SU-DHL-6 (cell line): Measurements from ENCODE around the gene CD93.

ENCODE experiments used
- CTCF ChIP-seq: fragments of 200-600 bp; sonication (generic); IDR thresholded peaks from one replicate; pipeline ENCODE4 v1.5.1; 2017; ENCODE audit warnings: antibody characterized with exemption, mild to moderate bottlenecking, low read length, moderate library complexity; ENCODE audit not compliant: insufficient read depth, poor library complexity, severe bottlenecking
- EZH2phosphoT487 ChIP-seq: fragments of 200-600 bp; sonication (generic), shearing (Covaris generic); conservative IDR thresholded peaks from 2 replicates; pipeline ENCODE4 v1.6.1; 2018; ENCODE audit warnings: mild to moderate bottlenecking, antibody characterized with exemption, low read length, moderate library complexity, mixed read lengths

- TF ChIP-seq CTCF (no peak), EZH2phosphoT487 (no peak)
Observed at GRCh38 chr20:23092384-23092756, 6.2 kb upstream of the CD93 start.
